GM19455 (cell line): ENCODE results near the gene FOXO6.

Experiments used
- ATAC-seq: cut with Tn5 transposase; IDR thresholded peaks from one replicate; pipeline ENCODE4 v1.9.1; 2021; ENCODE audit not compliant: unreplicated experiment

Gene FOXO6

GRCh38 chr1:41349361-41350054, 11.7 kb upstream of the FOXO6 start:
- no peak for ATAC-seq

- ATAC-seq = no peak
Measured at GRCh38 chr1:41350055-41350378, 11.2 kb upstream of the FOXO6 start.

- no peak for ATAC-seq
Measured at GRCh38 chr1:41351262-41352151, 9.7 kb upstream of the FOXO6 start.

- ATAC-seq = no peak
Measured at GRCh38 chr1:41353744-41354143, 7.5 kb upstream of the FOXO6 start.

GRCh38 chr1:41354956-41355355, 6.3 kb upstream of the FOXO6 start:
- ATAC-seq = no peak

- no peak for ATAC-seq
Measured at GRCh38 chr1:41355356-41355755, 5.9 kb upstream of the FOXO6 start.

- ATAC-seq = no peak
Measured at GRCh38 chr1:41355761-41356160, 5.5 kb upstream of the FOXO6 start.

GRCh38 chr1:41356752-41357151, 4.5 kb upstream of the FOXO6 start:
- no peak for ATAC-seq

- no peak for ATAC-seq
Measured at GRCh38 chr1:41357451-41358101, 3.7 kb upstream of the FOXO6 start.

- ATAC-seq = no peak
Measured at GRCh38 chr1:41358131-41359021, 2.9 kb upstream of the FOXO6 start.

- no peak for ATAC-seq
Measured at GRCh38 chr1:41359211-41360073, 1.8 kb upstream of the FOXO6 start.

- no peak for ATAC-seq
Measured at GRCh38 chr1:41360074-41360785, 1.0 kb upstream of the FOXO6 start.

- ATAC-seq = peak; percentile 31
Measured at GRCh38 chr1:41361495-41362356, 492 bp downstream of the FOXO6 start.

GRCh38 chr1:41362357-41362721, 1.1 kb downstream of the FOXO6 start:
- no peak for ATAC-seq

GRCh38 chr1:41362749-41363590, 1.7 kb downstream of the FOXO6 start:
- ATAC-seq = no peak

- ATAC-seq = no peak
Measured at GRCh38 chr1:41363591-41364320, 2.5 kb downstream of the FOXO6 start.
